Testis (tissue), 3 donors: ENCODE results near the gene SEC14L5. TPM values are rescaled to one million over a fixed set of nuclear protein-coding genes. Genes with fewer than 3 reads are reported as not detected.

Experiments used
- DNase-seq: peaks from one replicate; pipeline ENCODE4 v3.0.0-alpha.2; 2019
- H3K27ac ChIP-seq, 2 donors: fragments of 200-600 bp; sonication (generic); one replicate each; pipeline ENCODE4 v1.5.1; 2019
- H3K27me3 ChIP-seq: fragments of 200-600 bp; sonication (generic); one replicate; pipeline ENCODE4 v1.5.1; 2019
- H3K36me3 ChIP-seq: fragments of 200-600 bp; sonication (generic); one replicate; pipeline ENCODE4 v1.5.1; 2017; ENCODE audit warnings: low read depth; ENCODE audit errors: missing control alignments
- H3K4me1 ChIP-seq: fragments of 200-600 bp; sonication (generic); one replicate; pipeline ENCODE4 v1.5.1; 2019
- H3K4me3 ChIP-seq, 2 donors: fragments of 200-600 bp; sonication (generic); one replicate each; pipeline ENCODE4 v1.5.1; 2017 to 2019
- H3K9me3 ChIP-seq: fragments of 200-600 bp; sonication (generic); one replicate; pipeline ENCODE4 v1.5.1; 2017
- CTCF ChIP-seq, 3 experiments: fragments of 450-650 bp in 2 of 3; fragments of 200-600 bp in 1 of 3; sonication (generic) in 1 of 3; IDR thresholded peaks; one replicate each; pipeline ENCODE4 v1.5.1; 2016 to 2019; ENCODE audit warnings: antibody characterized with exemption in 3 of 3, mild to moderate bottlenecking in 2 of 3, moderate library complexity in 1 of 3
- POLR2A ChIP-seq: fragments of 450-650 bp; IDR thresholded peaks from one replicate; pipeline ENCODE4 v1.6.1; 2017; ENCODE audit warnings: antibody characterized with exemption, mild to moderate bottlenecking, moderate library complexity
- WGBS, 2 donors: methylation state at CpG; one replicate each; pipeline ENCODE4 v1.1.5; 2018; 5-methylcytosine and 5-hydroxymethylcytosine counted together
- intact Hi-C: fragments of 100-400 bp; cut with DNase I; formaldehyde crosslinking; loops from one replicate; pipeline ENCODE4 v1.15.1; 2023; ENCODE audit warnings: low total_unique reads
- polyA plus RNA-seq: library from polyadenylated mRNA; stranded (reverse); fragments of 350-450 nt; fragmentation: Illumina TruSeq; extraction: RNeasy Lipid Tissue Mini Kit (QIAGEN cat#74804); gene quantifications from one replicate; pipeline ENCODE4 v1.2.3, GENCODE V29; 2014; ENCODE audit warnings: low read depth, low replicate concordance; ENCODE audit not compliant: insufficient read depth
- total RNA-seq, 2 donors: library from RNA; depleted of rRNA; stranded (reverse); fragments of >200 nt; gene quantifications; one replicate each; pipeline ENCODE4 v1.2.3, GENCODE V29; 2016

Gene SEC14L5
- total and polyA plus RNA-seq, 3 donors from 2014 or later = 0.73 to 2.9 (median 1.2) TPM

GRCh38 chr16:5066511-5066910 lies 108.4 kb downstream of the SEC14L5 start:
- TF ChIP-seq CTCF (IDR thresholded peaks at IDR 0.05) (no peak), POLR2A (no peak)
- Histone ChIP-seq H3K27me3 (no peaks in the 10 kb centered on the region), H3K4me3 (no peak overlapping the region), H3K4me1 (no peaks in the 10 kb centered on the region), H3K36me3 (no peaks in the 10 kb centered on the region), H3K27ac (no peak overlapping the region), H3K9me3 (no peaks in the 10 kb centered on the region)
- intact Hi-C loops = no loop called here
- WGBS, 2 donors = 81 to 86% methylated on average over 6 of the region's 6 CpGs
- no peak for DNase-seq

Other genes starting within 250 kb of the SEC14L5 start
- 10 to 100 TPM; 40.4 to 40.6 TPM for gene ANKS3, start 224.1 kb upstream of the SEC14L5 start, total RNA-seq
- gene ANKS3, start 224.1 kb upstream of the SEC14L5 start, polyA plus RNA-seq = 18.6 TPM
- 10 to 100 TPM; 61.6 to 70.0 TPM for gene DNAAF8, start 223.8 kb upstream of the SEC14L5 start, total RNA-seq
- gene DNAAF8, start 223.8 kb upstream of the SEC14L5 start, polyA plus RNA-seq = 238 TPM
- 10 to 100 TPM; 24.3 to 24.9 TPM for gene ZNF500, start 191.2 kb upstream of the SEC14L5 start, total RNA-seq
- gene ZNF500, start 191.2 kb upstream of the SEC14L5 start, polyA plus RNA-seq = 12.5 TPM
- gene SEPTIN12, start 170.0 kb upstream of the SEC14L5 start, total RNA-seq = 10 to 100 TPM; 61.0 to 68.1 TPM
- 310 TPM for gene SEPTIN12, start 170.0 kb upstream of the SEC14L5 start, polyA plus RNA-seq
- gene SMIM22, start 163.0 kb upstream of the SEC14L5 start, total RNA-seq = 1 to 10 TPM; 6.1 to 9.8 TPM
- gene SMIM22, start 163.0 kb upstream of the SEC14L5 start, polyA plus RNA-seq = 41.3 TPM
- 10 to 100 TPM; 30.0 to 37.0 TPM for gene ROGDI, start 155.7 kb upstream of the SEC14L5 start, total RNA-seq
- 27.3 TPM for gene ROGDI, start 155.7 kb upstream of the SEC14L5 start, polyA plus RNA-seq
- gene GLYR1, start 111.0 kb upstream of the SEC14L5 start, total RNA-seq = 10 to 100 TPM; 70.5 to 83.5 TPM
- 66.6 TPM for gene GLYR1, start 111.0 kb upstream of the SEC14L5 start, polyA plus RNA-seq
- 100 to 1,000 TPM in 1 of 2 donors, 10 to 100 TPM in 1; 88.1 to 115 TPM for gene UBN1, start 110.8 kb upstream of the SEC14L5 start, total RNA-seq
- gene UBN1, start 110.8 kb upstream of the SEC14L5 start, polyA plus RNA-seq = 98.2 TPM
- 1 to 10 TPM; 5.4 to 6.1 TPM for gene PPL, start 21.2 kb upstream of the SEC14L5 start, total RNA-seq
- gene PPL, start 21.2 kb upstream of the SEC14L5 start, polyA plus RNA-seq = 6.8 TPM
- gene NAGPA, start 75.6 kb downstream of the SEC14L5 start, total RNA-seq = 10 to 100 TPM; 38.7 to 39.0 TPM
- gene NAGPA, start 75.6 kb downstream of the SEC14L5 start, polyA plus RNA-seq = 11.4 TPM
- gene C16orf89, start 107.6 kb downstream of the SEC14L5 start, total RNA-seq = 1 to 10 TPM; 1.2 to 2.4 TPM
- gene C16orf89, start 107.6 kb downstream of the SEC14L5 start, polyA plus RNA-seq = 10.8 TPM
- 10 to 100 TPM; 34.3 to 35.9 TPM for gene ALG1, start 113.5 kb downstream of the SEC14L5 start, total RNA-seq
- 54.3 TPM for gene ALG1, start 113.5 kb downstream of the SEC14L5 start, polyA plus RNA-seq
- 10 to 100 TPM; 20.3 to 20.6 TPM for gene EEF2KMT, start 139.5 kb downstream of the SEC14L5 start, total RNA-seq
- gene EEF2KMT, start 139.5 kb downstream of the SEC14L5 start, polyA plus RNA-seq = 36.7 TPM